HCT116 (cell line): ENCODE data around the gene CLDN10. TPM values are rescaled to one million over a fixed set of nuclear protein-coding genes. Genes with fewer than 3 reads are reported as not detected.

Source experiments
- ATAC-seq: fragments of 200-7000 bp; cut with Tn5 transposase; 2 replicates; pipeline ENCODE4 v1.9.1; 2020; ENCODE audit warnings: mild to moderate bottlenecking, moderate library complexity
- BruUV-seq: library from RNA; stranded (reverse); fragments of 400-500 nt; replicated peaks from 2 replicates; lab custom pipeline; 2021; lab: Mats Ljungman, UMichigan
- CTCF ChIA-PET: fragments of 300-600 bp; sonication (Branson Sonifier 250); formaldehyde crosslinking; loops from one replicate; lab custom pipeline; 2021; ENCODE audit warnings: antibody characterized with exemption; lab: Charles Lee
- POLR2A ChIA-PET: fragments of 300-600, 350-600 bp; sonication (Branson Sonifier 250); formaldehyde crosslinking; loops from one replicate; lab custom pipeline; 2021; ENCODE audit warnings: antibody characterized with exemption; lab: Charles Lee
- RAD21 ChIA-PET, 2 experiments: fragments of 300-600 bp; sonication (Branson Sonifier 250); formaldehyde crosslinking; loops; one replicate each; lab custom pipeline; 2023; ENCODE audit warnings: low total read pairs in 2 of 2; ENCODE audit not compliant: uncharacterized antibody in 2 of 2, unreplicated experiment in 2 of 2, low non-redundant PET in 1 of 2; lab: Charles Lee
- DNase-seq: peaks from one replicate; pipeline ENCODE4 v3.0.0-alpha.2; 2010; ENCODE audit warnings: low read depth, low spot score
- H2AFZ ChIP-seq: fragments of 200-600 bp; shearing (Covaris generic), sonication (generic); 2 replicates; pipeline ENCODE4 v1.6.1; 2017; ENCODE audit warnings: low read depth, mixed run types, mixed read lengths, antibody characterized with exemption, low read length; ENCODE audit not compliant: poor library complexity, severe bottlenecking
- H3K27ac ChIP-seq: 2 replicates; pipeline ENCODE4 v1.5.1; 2012; ENCODE audit warnings: low read depth, low read length
- H3K27me3 ChIP-seq: fragments of 200-600 bp; sonication (generic); 2 replicates; pipeline ENCODE4 v1.6.1; 2016; ENCODE audit warnings: mixed run types, low read length, mixed read lengths; ENCODE audit not compliant: insufficient read depth
- H3K36me3 ChIP-seq, 2 experiments: fragments of 200-500 bp in 1 of 2; fragments of 200-600 bp in 1 of 2; sonication (Bioruptor generic) in 1 of 2; sonication (generic) in 1 of 2; 2 replicates each; pipeline versions ENCODE4 v1.5.1 to v1.6.1; 2014 to 2016; ENCODE audit warnings: low read length in 2 of 2, inconsistent platforms in 1 of 2, mixed read lengths in 1 of 2, mixed run types in 1 of 2; ENCODE audit not compliant: insufficient read depth in 2 of 2, control insufficient read depth in 1 of 2
- H3K4me1 ChIP-seq, 2 experiments: fragments of 200-600 bp in 1 of 2; sonication (generic) in 1 of 2; 2 replicates each; pipeline versions ENCODE4 v1.5.1 to v1.6.1; 2012 to 2017; ENCODE audit warnings: low read length in 2 of 2, inconsistent platforms in 1 of 2, mild to moderate bottlenecking in 1 of 2, mixed read lengths in 1 of 2, mixed run types in 1 of 2, moderate library complexity in 1 of 2; ENCODE audit not compliant: insufficient read depth in 2 of 2, control insufficient read depth in 1 of 2
- H3K4me2 ChIP-seq: fragments of 200-600 bp; sonication (generic); 2 replicates; pipeline ENCODE4 v1.6.1; 2017; ENCODE audit warnings: mixed run types, low read length, mixed read lengths
- H3K4me3 ChIP-seq, 2 experiments: fragments of 200-600 bp in 1 of 2; sonication (generic) in 1 of 2; replicated peaks in 1 of 2; 2 replicates each; pipeline ENCODE4 v1.5.1; 2011 to 2016; ENCODE audit warnings: low read length in 2 of 2, control low read depth in 1 of 2, low read depth in 1 of 2, mild to moderate bottlenecking in 1 of 2, mixed read lengths in 1 of 2, mixed run types in 1 of 2
- H3K79me2 ChIP-seq: fragments of 200-600 bp; sonication (generic); 2 replicates; pipeline ENCODE4 v1.6.1; 2017; ENCODE audit warnings: mild to moderate bottlenecking, mixed run types, low read length, moderate library complexity, mixed read lengths; ENCODE audit not compliant: insufficient read depth
- H3K9ac ChIP-seq: fragments of 200-600 bp; sonication (generic); 2 replicates; pipeline ENCODE4 v1.6.1; 2016; ENCODE audit warnings: low read length, mixed read lengths
- H3K9me2 ChIP-seq: fragments of 200-600 bp; sonication (generic), shearing (Covaris generic); 2 replicates; pipeline ENCODE4 v1.6.1; 2017; ENCODE audit warnings: mixed run types, mild to moderate bottlenecking, moderate library complexity; ENCODE audit not compliant: insufficient read depth
- H3K9me3 ChIP-seq, 2 experiments: fragments of 200-500 bp in 1 of 2; fragments of 200-600 bp in 1 of 2; sonication (Bioruptor generic) in 1 of 2; sonication (generic) in 1 of 2; 2 replicates each; pipeline ENCODE4 v1.6.1; 2014 to 2017; ENCODE audit warnings: low read length in 2 of 2, mixed read lengths in 2 of 2, inconsistent platforms in 1 of 2, low read depth in 1 of 2, mild to moderate bottlenecking in 1 of 2, mixed run types in 1 of 2, moderate library complexity in 1 of 2; ENCODE audit not compliant: control insufficient read depth in 1 of 2, insufficient read depth in 1 of 2
- H4K20me1 ChIP-seq: fragments of 200-600 bp; sonication (generic), shearing (Covaris generic); 2 replicates; pipeline ENCODE4 v1.6.1; 2017; ENCODE audit warnings: mixed run types, mild to moderate bottlenecking, moderate library complexity; ENCODE audit not compliant: insufficient read depth
- CBX3 ChIP-seq: IDR thresholded peaks from 2 replicates; pipeline ENCODE4 v1.6.1; 2012; ENCODE audit warnings: low read depth
- CEBPB ChIP-seq: IDR thresholded peaks from 2 replicates; pipeline ENCODE4 v1.6.1; 2012; ENCODE audit warnings: low read depth
- EGR1 ChIP-seq: IDR thresholded peaks from 2 replicates; pipeline ENCODE4 v1.6.1; 2012; ENCODE audit warnings: low read depth
- EZH2 ChIP-seq: fragments of 200-600 bp; sonication (generic); IDR thresholded peaks from 2 replicates; pipeline ENCODE4 v1.6.1; 2017; ENCODE audit warnings: antibody characterized with exemption, mixed run types
- EZH2phosphoT487 ChIP-seq: fragments of 200-600 bp; IDR thresholded peaks from 2 replicates; pipeline ENCODE4 v1.6.1; 2018; ENCODE audit warnings: antibody characterized with exemption, borderline replicate concordance
- FOSL1 ChIP-seq: IDR thresholded peaks from 2 replicates; pipeline ENCODE4 v1.6.1; 2012; ENCODE audit warnings: low read depth
- JUND ChIP-seq: IDR thresholded peaks from 2 replicates; pipeline ENCODE4 v1.6.1; 2012
- POLR2A ChIP-seq: IDR thresholded peaks from 2 replicates; pipeline ENCODE4 v1.7.0; 2011; ENCODE audit warnings: borderline replicate concordance; ENCODE audit not compliant: insufficient read depth, insufficient read length; ENCODE audit errors: extremely low read depth
- RAD21 ChIP-seq: IDR thresholded peaks from 2 replicates; pipeline ENCODE4 v1.6.1; 2012; ENCODE audit warnings: low read depth, mild to moderate bottlenecking
- SIN3A ChIP-seq: IDR thresholded peaks from 2 replicates; pipeline ENCODE4 v1.6.1; 2012; ENCODE audit warnings: low read depth
- SRF ChIP-seq: IDR thresholded peaks from 2 replicates; pipeline ENCODE4 v1.6.1; 2012; ENCODE audit warnings: low read depth
- TCF7L2 ChIP-seq: IDR thresholded peaks from 2 replicates; pipeline ENCODE4 v1.7.0; 2011; ENCODE audit warnings: borderline replicate concordance, inconsistent platforms; ENCODE audit not compliant: insufficient read depth, insufficient read length; ENCODE audit errors: extremely low read depth
- ZBTB33 ChIP-seq: IDR thresholded peaks from 2 replicates; pipeline ENCODE4 v1.6.1; 2011; ENCODE audit warnings: mild to moderate bottlenecking, low read length, moderate library complexity; ENCODE audit not compliant: insufficient replicate concordance; ENCODE audit errors: extremely low read depth
- ZFX ChIP-seq: fragments of 450-650 bp; IDR thresholded peaks from 2 replicates; pipeline ENCODE4 v1.6.1; 2017
- ZNF274 ChIP-seq: fragments of 200-500 bp; sonication (Bioruptor generic); IDR thresholded peaks from 2 replicates; pipeline ENCODE4 v1.6.1; 2014; ENCODE audit warnings: mild to moderate bottlenecking, low read depth, low read length, inconsistent platforms
- intact Hi-C: fragments of 100-400 bp; cut with micrococcal nuclease; formaldehyde crosslinking; loops from 2 replicates; pipeline ENCODE4 v1.10.0; 2022
- total RNA-seq: library from RNA; stranded (reverse); gene quantifications from one replicate; pipeline ENCODE4 v1.2.1, GENCODE V29; 2021; ENCODE audit not compliant: unreplicated experiment
- TF ChIP-seq, protein P1 (sequence below): IDR thresholded peaks from 2 replicates; pipeline ENCODE4 v1.6.1; 2012
- TF ChIP-seq, protein P2 (sequence below), 3 experiments: fragments of 200-600 bp in 1 of 3; sonication (generic) in 1 of 3; IDR thresholded peaks in 2 of 3; conservative IDR thresholded peaks in 1 of 3; 2 replicates each; pipeline ENCODE4 v1.5.1; 2012 to 2017; ENCODE audit warnings: low read depth in 2 of 3, low read length in 2 of 3, antibody characterized with exemption in 1 of 3, borderline replicate concordance in 1 of 3, control low read depth in 1 of 3, mild to moderate bottlenecking in 1 of 3, mixed read lengths in 1 of 3, mixed run types in 1 of 3, moderate library complexity in 1 of 3; ENCODE audit not compliant: insufficient read depth in 1 of 3
- TF ChIP-seq, protein P3 (sequence below): IDR thresholded peaks from 2 replicates; pipeline ENCODE4 v1.6.1; 2012; ENCODE audit warnings: low read depth

The CLDN10 gene
- total RNA-seq, 1 experiment from 2014 or later: not detected

DNA sequence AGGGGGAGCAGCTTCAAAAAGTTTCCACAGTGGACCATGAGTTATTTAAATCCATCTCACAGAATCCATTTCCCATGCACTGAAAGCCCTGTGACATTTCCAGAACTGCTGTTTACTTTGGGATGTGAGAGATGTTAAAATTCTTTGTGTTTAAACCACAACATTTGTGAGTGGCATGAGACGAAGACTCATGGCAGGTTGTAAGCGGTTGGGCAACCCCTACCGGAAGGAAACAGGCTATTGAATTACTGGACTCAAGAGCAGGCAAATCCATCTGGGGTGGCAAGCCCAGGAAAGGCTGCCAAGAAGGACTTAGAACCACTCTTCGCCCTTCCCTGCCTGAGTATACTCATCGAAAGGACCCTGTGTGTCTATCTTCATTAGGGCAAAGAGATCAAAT lies 22.3 kb upstream of the CLDN10 start:
- Histone ChIP-seq H3K27ac (no peak overlapping the region), H3K4me3 (no peak overlapping the region), H3K9me3 (no peaks in the 10 kb centered on the region), H3K9me2 (no peaks in the 10 kb centered on the region), H3K4me2 (no peak overlapping the region), H3K79me2 (no peaks in the 10 kb centered on the region), H4K20me1 (no peaks in the 10 kb centered on the region), H3K9ac (no peak overlapping the region), H3K27me3 (no peaks in the 10 kb centered on the region), H2AFZ (no peak overlapping the region), H3K36me3 (no peaks in the 10 kb centered on the region), H3K4me1 (peaks cover 0 to 15% of the 10 kb centered on the region in 2 experiments; a peak in 2 of 4 replicates)
- BruUV-seq: no TSS peak
- ChIA-PET CTCF (no interaction called here), RAD21 (no interaction called here), POLR2A (no interaction called here)
- intact Hi-C loops: no loop called here
- no peak for TF ChIP-seq CEBPB
- TF ChIP-seq, protein P1, sequence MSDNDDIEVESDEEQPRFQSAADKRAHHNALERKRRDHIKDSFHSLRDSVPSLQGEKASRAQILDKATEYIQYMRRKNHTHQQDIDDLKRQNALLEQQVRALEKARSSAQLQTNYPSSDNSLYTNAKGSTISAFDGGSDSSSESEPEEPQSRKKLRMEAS: no peak
- no peak for TF ChIP-seq ZBTB33
- no peak for TF ChIP-seq JUND
- TF ChIP-seq, protein P2, sequence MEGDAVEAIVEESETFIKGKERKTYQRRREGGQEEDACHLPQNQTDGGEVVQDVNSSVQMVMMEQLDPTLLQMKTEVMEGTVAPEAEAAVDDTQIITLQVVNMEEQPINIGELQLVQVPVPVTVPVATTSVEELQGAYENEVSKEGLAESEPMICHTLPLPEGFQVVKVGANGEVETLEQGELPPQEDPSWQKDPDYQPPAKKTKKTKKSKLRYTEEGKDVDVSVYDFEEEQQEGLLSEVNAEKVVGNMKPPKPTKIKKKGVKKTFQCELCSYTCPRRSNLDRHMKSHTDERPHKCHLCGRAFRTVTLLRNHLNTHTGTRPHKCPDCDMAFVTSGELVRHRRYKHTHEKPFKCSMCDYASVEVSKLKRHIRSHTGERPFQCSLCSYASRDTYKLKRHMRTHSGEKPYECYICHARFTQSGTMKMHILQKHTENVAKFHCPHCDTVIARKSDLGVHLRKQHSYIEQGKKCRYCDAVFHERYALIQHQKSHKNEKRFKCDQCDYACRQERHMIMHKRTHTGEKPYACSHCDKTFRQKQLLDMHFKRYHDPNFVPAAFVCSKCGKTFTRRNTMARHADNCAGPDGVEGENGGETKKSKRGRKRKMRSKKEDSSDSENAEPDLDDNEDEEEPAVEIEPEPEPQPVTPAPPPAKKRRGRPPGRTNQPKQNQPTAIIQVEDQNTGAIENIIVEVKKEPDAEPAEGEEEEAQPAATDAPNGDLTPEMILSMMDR (IDR thresholded peaks at IDR 0.05 in 2 of 3, conservative IDR thresholded peaks at IDR 0.05 in 1 of 3; ENCODE audit: borderline replicate concordance in 1 of 3, insufficient read depth in 1 of 3, low read depth in 2 of 3, low read length in 2 of 3): no peak
- no peak for TF ChIP-seq ZFX
- no peak for TF ChIP-seq EZH2phosphoT487
- TF ChIP-seq CBX3: no peak
- TF ChIP-seq ZNF274: no peak
- TF ChIP-seq RAD21: no peak
- TF ChIP-seq SIN3A: no peak
- TF ChIP-seq FOSL1: no peak
- TF ChIP-seq SRF: no peak
- TF ChIP-seq EZH2: no peak
- TF ChIP-seq EGR1: no peak
- TF ChIP-seq TCF7L2: no peak
- TF ChIP-seq, protein P3, sequence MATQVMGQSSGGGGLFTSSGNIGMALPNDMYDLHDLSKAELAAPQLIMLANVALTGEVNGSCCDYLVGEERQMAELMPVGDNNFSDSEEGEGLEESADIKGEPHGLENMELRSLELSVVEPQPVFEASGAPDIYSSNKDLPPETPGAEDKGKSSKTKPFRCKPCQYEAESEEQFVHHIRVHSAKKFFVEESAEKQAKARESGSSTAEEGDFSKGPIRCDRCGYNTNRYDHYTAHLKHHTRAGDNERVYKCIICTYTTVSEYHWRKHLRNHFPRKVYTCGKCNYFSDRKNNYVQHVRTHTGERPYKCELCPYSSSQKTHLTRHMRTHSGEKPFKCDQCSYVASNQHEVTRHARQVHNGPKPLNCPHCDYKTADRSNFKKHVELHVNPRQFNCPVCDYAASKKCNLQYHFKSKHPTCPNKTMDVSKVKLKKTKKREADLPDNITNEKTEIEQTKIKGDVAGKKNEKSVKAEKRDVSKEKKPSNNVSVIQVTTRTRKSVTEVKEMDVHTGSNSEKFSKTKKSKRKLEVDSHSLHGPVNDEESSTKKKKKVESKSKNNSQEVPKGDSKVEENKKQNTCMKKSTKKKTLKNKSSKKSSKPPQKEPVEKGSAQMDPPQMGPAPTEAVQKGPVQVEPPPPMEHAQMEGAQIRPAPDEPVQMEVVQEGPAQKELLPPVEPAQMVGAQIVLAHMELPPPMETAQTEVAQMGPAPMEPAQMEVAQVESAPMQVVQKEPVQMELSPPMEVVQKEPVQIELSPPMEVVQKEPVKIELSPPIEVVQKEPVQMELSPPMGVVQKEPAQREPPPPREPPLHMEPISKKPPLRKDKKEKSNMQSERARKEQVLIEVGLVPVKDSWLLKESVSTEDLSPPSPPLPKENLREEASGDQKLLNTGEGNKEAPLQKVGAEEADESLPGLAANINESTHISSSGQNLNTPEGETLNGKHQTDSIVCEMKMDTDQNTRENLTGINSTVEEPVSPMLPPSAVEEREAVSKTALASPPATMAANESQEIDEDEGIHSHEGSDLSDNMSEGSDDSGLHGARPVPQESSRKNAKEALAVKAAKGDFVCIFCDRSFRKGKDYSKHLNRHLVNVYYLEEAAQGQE: no peak
- no peak for TF ChIP-seq POLR2A
- ATAC-seq (no peak), DNase-seq (no peak)
